Immature natural killer cell (primary cell): Measurements from ENCODE around the gene TRAF3IP1. TPM values are rescaled to one million over a fixed set of nuclear protein-coding genes. Genes with fewer than 3 reads are reported as not detected.
A peak's percentile ranks its signal among the peaks of the same experiment; 100 is the strongest.

Experiments used
- DNase-seq, 3 donors: peaks; one replicate each; pipeline ENCODE4 v3.0.0; 2022; ENCODE audit warnings: mixed read lengths in 1 of 3
- H3K27ac Mint-ChIP-seq, 6 donors: one replicate each; pipeline ENCODE4 v1.8.0; 2020; ENCODE audit warnings: mixed read lengths in 6 of 6, mild to moderate bottlenecking in 5 of 6, inconsistent platforms in 4 of 6, moderate library complexity in 3 of 6
- H3K27me3 Mint-ChIP-seq, 3 donors: one replicate each; pipeline ENCODE4 v1.8.0; 2020 to 2021; ENCODE audit warnings: low read depth in 3 of 3, mild to moderate bottlenecking in 3 of 3, mixed read lengths in 3 of 3, moderate library complexity in 3 of 3, inconsistent platforms in 1 of 3
- H3K36me3 Mint-ChIP-seq, 3 donors: one replicate each; pipeline ENCODE4 v1.8.0; 2020; ENCODE audit warnings: mixed read lengths in 3 of 3, inconsistent platforms in 2 of 3, mild to moderate bottlenecking in 2 of 3
- H3K4me1 Mint-ChIP-seq, 2 donors: one replicate each; pipeline ENCODE4 v1.8.0; 2020; ENCODE audit warnings: inconsistent platforms in 2 of 2, mild to moderate bottlenecking in 2 of 2, mixed read lengths in 2 of 2, moderate library complexity in 1 of 2
- H3K4me3 Mint-ChIP-seq, 5 donors: one replicate each; pipeline ENCODE4 v1.8.0; 2020; ENCODE audit warnings: mild to moderate bottlenecking in 5 of 5, mixed read lengths in 5 of 5, inconsistent platforms in 3 of 5, moderate library complexity in 3 of 5
- H3K9me3 Mint-ChIP-seq, 6 donors: one replicate each; pipeline ENCODE4 v1.8.0; 2020; ENCODE audit warnings: mild to moderate bottlenecking in 6 of 6, mixed read lengths in 6 of 6, inconsistent platforms in 4 of 6, moderate library complexity in 3 of 6
- polyA plus RNA-seq, 3 donors: library from polyadenylated mRNA; unstranded; fragments of 300-500 nt; fragmentation: Illumina TruSeq; gene quantifications; one replicate each; pipeline ENCODE4 v1.2.3, GENCODE V29; 2021

The TRAF3IP1 gene
- polyA plus RNA-seq, 3 donors from 2014 or later: 1.9 to 7.0 (median 2.2) TPM

GRCh38 chr2:238446371-238446770 is 126.1 kb downstream of the TRAF3IP1 start:
- Mint-ChIP-seq H3K4me1 (peaks cover 28 to 61% of the 10 kb centered on the region in 2 donors), H3K27ac (no peak overlapping the region), H3K4me3 (no peak overlapping the region), H3K27me3 (no peaks in the 10 kb centered on the region), H3K9me3 (no peaks in the 10 kb centered on the region), H3K36me3 (peaks cover 14 to 47% (median 33%) of the 10 kb centered on the region in 3 donors)
- DNase-seq: no peak

- DNase-seq: no peak
- Mint-ChIP-seq H3K36me3 (peaks cover 20 to 59% (median 43%) of the 10 kb centered on the region in 3 donors), H3K4me1 (peaks cover 14 to 45% of the 10 kb centered on the region in 2 donors), H3K4me3 (no peak overlapping the region), H3K9me3 (no peaks in the 10 kb centered on the region), H3K27me3 (no peaks in the 10 kb centered on the region), H3K27ac (peak overlapping the region in 5 of 6 donors; percentile 9 to 76 (median 52))
Observed at GRCh38 chr2:238448031-238448955, 128.0 kb downstream of the TRAF3IP1 start.

GRCh38 chr2:238449241-238449640 is 128.9 kb downstream of the TRAF3IP1 start:
- Mint-ChIP-seq H3K36me3 (peaks cover 21 to 59% (median 43%) of the 10 kb centered on the region in 3 donors), H3K27ac (peak overlapping the region in 2 of 6 donors; percentile 38 to 62), H3K9me3 (no peaks in the 10 kb centered on the region), H3K4me1 (peaks cover 11 to 35% of the 10 kb centered on the region in 2 donors), H3K27me3 (no peaks in the 10 kb centered on the region), H3K4me3 (no peak overlapping the region)
- no peak for DNase-seq

DNA sequence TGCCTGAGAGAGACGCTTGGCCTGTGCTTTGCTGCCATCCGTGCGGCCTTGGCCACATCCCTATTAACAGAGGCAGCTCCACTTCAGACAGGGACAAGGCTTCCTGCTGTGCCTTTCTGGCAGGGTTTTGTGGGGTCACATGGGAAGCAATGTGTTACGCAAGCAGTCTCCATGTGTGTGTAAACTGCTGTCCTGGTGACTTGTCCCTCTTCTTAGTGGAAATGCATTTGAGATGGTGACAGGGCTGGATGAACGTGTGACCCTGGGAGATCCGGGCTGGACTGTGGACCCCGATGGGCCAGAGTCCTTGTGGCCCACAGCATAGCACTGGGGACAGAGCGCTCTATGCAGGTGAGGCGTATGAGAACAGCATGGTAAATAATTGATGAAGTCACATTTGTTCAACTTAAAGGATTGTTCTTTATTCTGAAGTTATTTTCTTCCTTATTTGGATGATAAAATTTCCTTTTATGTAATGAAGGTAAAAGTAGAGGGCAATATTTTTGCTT is 129.6 kb downstream of the TRAF3IP1 start:
- Mint-ChIP-seq H3K4me1 (peaks cover 11 to 30% of the 10 kb centered on the region in 2 donors), H3K27ac (peak overlapping the region in 3 of 6 donors; percentile 2 to 75 (median 25)), H3K9me3 (no peaks in the 10 kb centered on the region), H3K4me3 (no peak overlapping the region), H3K36me3 (peaks cover 20 to 54% (median 39%) of the 10 kb centered on the region in 3 donors), H3K27me3 (no peaks in the 10 kb centered on the region)
- DNase-seq: no peak

GRCh38 chr2:238450440-238450861 is 130.1 kb downstream of the TRAF3IP1 start:
- DNase-seq: no peak
- H3K9me3 Mint-ChIP-seq: no peaks in the 10 kb centered on the region
- no peak overlapping the region for H3K4me3 Mint-ChIP-seq
- H3K27ac Mint-ChIP-seq: no peak overlapping the region
- peaks cover 20 to 49% (median 35%) of the 10 kb centered on the region in 3 donors for H3K36me3 Mint-ChIP-seq
- H3K4me1 Mint-ChIP-seq: peaks cover 8 to 26% of the 10 kb centered on the region in 2 donors
- no peaks in the 10 kb centered on the region for H3K27me3 Mint-ChIP-seq

Other genes with a start within 250 kb of the TRAF3IP1 start
- not detected for gene ESPNL, start 220.2 kb upstream of the TRAF3IP1 start, polyA plus RNA-seq
- gene KLHL30, start 181.8 kb upstream of the TRAF3IP1 start, polyA plus RNA-seq: not detected
- 1 to 10 TPM; 4.6 to 6.2 (median 5.7) TPM for gene ERFE, start 161.5 kb upstream of the TRAF3IP1 start, polyA plus RNA-seq
- gene ILKAP, start 116.8 kb upstream of the TRAF3IP1 start, polyA plus RNA-seq: 10 to 100 TPM; 59.2 to 82.8 (median 59.3) TPM
- gene HES6, start 80.5 kb upstream of the TRAF3IP1 start, polyA plus RNA-seq: 10 to 100 TPM; 27.3 to 36.5 (median 34.5) TPM
- 1 to 10 TPM; 1.0 to 8.5 (median 7.2) TPM for gene PER2, start 31.9 kb upstream of the TRAF3IP1 start, polyA plus RNA-seq
- gene ASB1, start 106.4 kb downstream of the TRAF3IP1 start, polyA plus RNA-seq: 10 to 100 TPM; 30.3 to 53.8 (median 48.1) TPM